ENCODE data around the gene BCAS3.

DNA sequence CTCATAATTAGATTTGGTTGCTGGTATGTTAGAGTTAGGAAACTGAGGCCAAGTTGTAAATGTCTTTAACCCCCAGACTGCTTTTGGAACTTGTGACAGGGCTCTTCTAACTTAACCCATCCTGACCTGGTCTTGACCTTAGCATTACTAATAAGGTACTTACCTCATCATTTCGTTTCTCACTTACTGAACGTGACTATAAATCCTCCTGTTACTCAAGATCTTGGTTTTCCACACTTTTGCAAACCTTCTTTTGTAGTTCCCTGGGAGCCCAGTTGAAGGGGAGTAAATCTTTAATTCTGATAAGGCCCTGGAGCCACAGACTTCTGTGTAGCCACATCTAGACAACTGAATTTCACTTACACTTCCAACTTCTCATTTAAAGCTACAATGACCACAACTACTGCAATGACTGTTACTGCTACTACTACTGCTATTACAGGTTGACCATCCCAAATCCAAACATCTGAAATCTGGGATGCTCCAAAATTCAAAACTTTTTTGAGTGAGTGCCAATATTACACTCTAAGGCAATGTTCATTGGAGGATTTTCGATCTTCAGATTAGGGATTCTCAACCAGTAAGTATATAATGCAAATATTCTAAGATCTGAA is 473.1 kb downstream of the BCAS3 start:
- TF ChIP-seq POLR2A (IDR thresholded peaks at IDR 0.05; ENCODE audit: low read length) (no peak), GATA1 (IDR thresholded peaks at IDR 0.05; ENCODE audit: low read depth, low read length) (no peak)

All from erythroblast (primary cell).